WTC11 (cell line): ENCODE measurements around the gene ISLR. TPM values are rescaled to one million over a fixed set of nuclear protein-coding genes. Genes with fewer than 3 reads are reported as not detected.

ENCODE experiments used
- ATAC-seq: fragments of 200-7000 bp; cut with Tn5 transposase; 2 replicates; pipeline ENCODE4 v1.10.0; 2021; ENCODE audit warnings: mild to moderate bottlenecking, moderate library complexity
- CTCF ChIA-PET: fragments of 300-600 bp; sonication (Branson Sonifier 250); formaldehyde crosslinking; loops from one replicate; lab custom pipeline; 2021; ENCODE audit warnings: antibody characterized with exemption; lab: Charles Lee
- POLR2A ChIA-PET: fragments of 350-600 bp; sonication (Branson Sonifier 250); formaldehyde crosslinking; loops from one replicate; lab custom pipeline; 2021; ENCODE audit warnings: antibody characterized with exemption; lab: Charles Lee
- DNase-seq: peaks from one replicate; pipeline ENCODE4 v3.0.0; 2021; ENCODE audit warnings: low spot score
- H3K27ac Mint-ChIP-seq: 2 replicates; pipeline ENCODE4 v1.8.0; 2021; ENCODE audit warnings: mixed read lengths
- H3K27me3 Mint-ChIP-seq: 2 replicates; pipeline ENCODE4 v1.8.0; 2021; ENCODE audit warnings: low read depth, mild to moderate bottlenecking, moderate library complexity, mixed read lengths
- H3K36me3 Mint-ChIP-seq: 2 replicates; pipeline ENCODE4 v1.8.0; 2021; ENCODE audit warnings: mixed read lengths
- H3K4me1 Mint-ChIP-seq: 2 replicates; pipeline ENCODE4 v1.8.0; 2022; ENCODE audit warnings: mixed read lengths
- H3K4me3 Mint-ChIP-seq: 2 replicates; pipeline ENCODE4 v1.8.0; 2021; ENCODE audit warnings: mild to moderate bottlenecking, moderate library complexity, mixed read lengths
- H3K9me3 Mint-ChIP-seq: 2 replicates; pipeline ENCODE4 v1.8.0; 2021; ENCODE audit warnings: mixed read lengths
- ESRRA ChIP-seq: sonication (generic); formaldehyde crosslinking; IDR thresholded peaks from 2 replicates; pipeline ENCODE4 v1.8.1; 2022; ENCODE audit warnings: mild to moderate bottlenecking, missing genetic modification reagents, borderline replicate concordance
- GABPB1 ChIP-seq: sonication (generic); formaldehyde crosslinking; IDR thresholded peaks from 2 replicates; pipeline ENCODE4 v1.8.1; 2023; ENCODE audit warnings: mild to moderate bottlenecking, missing genetic modification reagents
- NFYB ChIP-seq: sonication (generic); formaldehyde crosslinking; conservative IDR thresholded peaks from 2 replicates; pipeline ENCODE4 v1.8.0; 2022; ENCODE audit warnings: low read depth, missing genetic modification reagents
- SMAD4 ChIP-seq: sonication (generic); formaldehyde crosslinking; IDR thresholded peaks from 2 replicates; pipeline ENCODE4 v1.8.0; 2022; ENCODE audit warnings: mild to moderate bottlenecking, missing genetic modification reagents
- TP53 ChIP-seq: sonication (generic); formaldehyde crosslinking; IDR thresholded peaks from 2 replicates; pipeline ENCODE4 v1.8.1; 2023; ENCODE audit warnings: mild to moderate bottlenecking, missing genetic modification reagents
- ZNF219 ChIP-seq: sonication (generic); formaldehyde crosslinking; IDR thresholded peaks from 2 replicates; pipeline ENCODE4 v1.8.0; 2023; ENCODE audit warnings: missing genetic modification reagents, mild to moderate bottlenecking, borderline replicate concordance
- ZNF317 ChIP-seq: sonication (generic); formaldehyde crosslinking; IDR thresholded peaks from 2 replicates; pipeline ENCODE4 v1.8.1; 2023; ENCODE audit warnings: low read depth, mild to moderate bottlenecking, moderate library complexity, missing genetic modification reagents, borderline replicate concordance
- total RNA-seq: library from RNA; stranded (reverse); gene quantifications from 3 replicates; pipeline ENCODE4 v1.2.3, GENCODE V29; 2021
- TF ChIP-seq, protein P1 (sequence below): sonication (generic); formaldehyde crosslinking; IDR thresholded peaks from 2 replicates; pipeline ENCODE4 v1.8.1; 2022; ENCODE audit warnings: mild to moderate bottlenecking, missing genetic modification reagents, moderate library complexity, borderline replicate concordance
- TF ChIP-seq, protein P2 (sequence below): sonication (generic); formaldehyde crosslinking; IDR thresholded peaks from 2 replicates; pipeline ENCODE4 v1.8.1; 2023; ENCODE audit warnings: mild to moderate bottlenecking, missing genetic modification reagents, moderate library complexity
- TF ChIP-seq, protein P3 (sequence below): sonication (generic); formaldehyde crosslinking; IDR thresholded peaks from 2 replicates; pipeline ENCODE4 v1.8.0; 2022; ENCODE audit warnings: mild to moderate bottlenecking, missing genetic modification reagents
- TF ChIP-seq, protein P4 (sequence below): fragments of 250-450 bp; sonication (Bioruptor Pico); IDR thresholded peaks from 2 replicates; pipeline ENCODE4 v1.9.0; 2021; ENCODE audit warnings: moderate library complexity, mild to moderate bottlenecking, inconsistent platforms, borderline replicate concordance
- TF ChIP-seq, protein P5 (sequence below): sonication (generic); formaldehyde crosslinking; IDR thresholded peaks from 2 replicates; pipeline ENCODE4 v1.8.1; 2023; ENCODE audit warnings: mild to moderate bottlenecking, moderate library complexity, missing genetic modification reagents

Gene ISLR
- total RNA-seq, 1 experiment from 2014 or later = 0.63 TPM

DNA sequence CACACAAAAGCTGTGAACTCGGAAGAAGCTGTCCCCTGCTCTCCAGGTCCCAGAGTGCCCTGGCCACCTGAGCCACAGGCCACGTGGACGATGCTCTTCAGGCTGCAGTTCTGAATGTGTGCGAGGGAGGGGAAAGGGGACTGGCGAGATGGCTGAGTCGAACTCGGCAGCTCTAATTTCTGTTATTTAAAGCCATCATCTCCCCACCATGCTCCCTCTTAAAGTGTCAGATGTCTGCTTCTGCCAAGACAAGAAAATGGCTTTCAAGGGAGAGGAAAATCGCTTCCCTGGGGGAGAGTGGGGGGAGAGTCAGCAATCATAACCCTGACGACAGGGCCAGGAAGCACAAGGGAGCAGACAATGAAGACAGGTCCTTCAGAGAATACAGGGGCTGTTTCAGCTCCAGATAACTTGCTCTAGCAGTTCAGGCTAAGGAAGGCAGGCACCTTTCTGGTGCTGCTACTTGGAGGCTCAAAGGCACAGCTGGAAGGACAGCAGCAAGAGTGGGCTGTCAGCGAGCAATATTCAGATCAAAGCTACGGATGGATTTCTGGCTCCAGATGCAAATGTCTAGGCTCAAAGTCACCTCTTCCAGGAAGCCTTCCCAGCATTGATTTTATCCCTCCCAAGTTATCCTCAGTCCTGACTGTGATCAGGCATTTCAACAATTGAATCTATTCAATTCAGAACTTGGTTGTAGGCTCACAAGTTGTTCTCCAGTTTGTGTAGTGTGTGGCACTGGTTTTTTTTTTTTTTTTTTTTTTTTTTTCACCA, 47.2 kb downstream of the ISLR start (continued):
- TF ChIP-seq ZNF219 (CRISPR knock-in tag) = no peak

DNA sequence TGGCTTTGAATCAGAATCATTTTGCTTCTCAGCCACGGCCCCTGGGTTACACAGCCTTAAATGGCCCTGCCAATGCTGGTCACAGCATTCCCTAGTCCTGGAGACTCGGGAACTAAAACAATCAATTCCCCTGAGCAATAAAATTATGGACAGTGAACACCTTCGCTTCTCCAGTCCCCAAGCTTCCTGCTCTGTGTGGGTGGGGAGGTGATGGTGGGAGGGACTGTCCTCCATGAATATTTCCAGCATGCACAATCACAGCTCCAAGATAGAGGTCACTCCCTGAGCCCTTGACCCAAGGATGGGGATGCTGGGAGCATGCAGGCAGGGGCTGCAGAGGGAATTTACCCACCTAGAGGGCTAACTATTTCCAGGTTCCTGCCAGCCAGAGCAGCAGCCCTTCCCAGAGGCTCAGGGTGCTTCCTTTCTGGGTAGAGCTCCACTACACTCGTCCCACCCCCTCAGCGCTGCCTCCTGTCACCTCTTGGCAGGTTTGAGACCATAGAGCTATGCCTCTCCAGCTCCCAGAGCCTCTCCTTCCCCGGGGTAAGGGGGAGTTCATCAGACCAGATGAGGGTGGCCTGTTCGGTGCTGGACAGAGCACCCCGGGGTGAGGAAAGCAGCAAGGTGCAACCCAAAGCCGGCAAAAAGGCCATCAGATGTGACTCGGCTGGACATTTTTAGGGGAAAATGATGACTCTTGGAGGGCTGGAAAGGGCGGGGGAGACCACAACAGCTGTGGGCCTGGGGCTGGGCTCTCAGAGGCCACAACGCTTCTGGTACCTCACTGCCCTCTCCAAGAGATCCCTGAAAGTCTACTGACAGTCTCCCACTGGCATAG, 48.1 kb downstream of the ISLR start:
- no peaks in the 10 kb centered on the region for H3K36me3 Mint-ChIP-seq
- no peak overlapping the region; the same call in 1 of the 2 replicates for H3K4me3 Mint-ChIP-seq
- ChIA-PET POLR2A (interaction anchor here (0.5 kb wide), 1 partner anchor 34 kb away, joined by 5 read pairs; no protein-coding TSS in a partner anchor), CTCF (interaction anchor here (1.1 to 5.5 kb wide), 15 partner anchors 13 to 249 kb away, joined by 3 to 53 read pairs (median 7); partner anchors contain the start of genes ISLR2 and STRA6)
- H3K27me3 Mint-ChIP-seq = peaks cover 89% of the 10 kb centered on the region
- H3K4me1 Mint-ChIP-seq = peaks cover 54% of the 10 kb centered on the region
- no peak for DNase-seq
- no peak for TF ChIP-seq GABPB1 (CRISPR knock-in tag)
- no peaks in the 10 kb centered on the region for H3K9me3 Mint-ChIP-seq
- ATAC-seq = peak; percentile 7
- H3K27ac Mint-ChIP-seq = no peak overlapping the region

DNA sequence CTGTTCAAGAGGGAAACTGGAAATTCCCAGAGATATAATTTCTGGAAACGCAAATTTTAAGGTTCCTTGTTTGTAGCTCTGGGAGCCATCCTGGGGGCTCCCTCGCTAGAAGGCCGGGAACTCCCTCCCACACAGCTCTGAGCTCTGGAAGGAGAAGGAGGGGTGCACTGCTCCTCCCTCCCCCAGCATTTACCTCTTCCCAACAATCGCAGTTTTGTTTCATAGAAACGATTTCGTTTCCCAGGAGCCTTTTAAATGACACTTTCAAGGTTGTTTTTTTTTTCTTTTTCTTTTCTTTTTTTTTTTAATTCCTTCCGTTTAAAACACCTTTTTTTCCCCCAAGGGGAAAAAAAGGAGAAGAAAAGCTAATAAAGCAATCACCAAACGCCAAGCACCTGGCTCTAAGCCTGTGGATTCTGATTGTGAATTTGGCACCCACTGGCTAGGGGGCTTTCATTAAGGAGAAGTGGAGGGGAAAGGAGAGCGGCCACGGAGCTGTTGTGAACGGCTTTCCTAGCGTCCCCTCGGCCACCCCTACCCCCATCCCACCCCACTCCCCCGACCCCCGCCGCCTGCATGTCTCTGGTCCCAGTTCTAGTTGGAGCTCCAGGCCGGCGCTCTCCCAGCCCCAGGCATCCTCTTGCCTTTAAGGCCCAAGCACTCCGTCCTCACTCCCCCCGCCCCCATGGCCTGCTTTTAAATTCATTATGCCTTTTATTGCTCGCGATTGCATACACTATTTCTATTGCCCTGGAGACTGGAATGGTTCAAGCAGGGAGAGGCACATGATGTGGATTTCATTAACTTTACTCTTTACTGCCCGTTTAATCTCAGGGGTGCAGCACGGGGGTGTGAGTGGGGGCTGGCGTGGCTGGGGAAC, 49.0 kb downstream of the ISLR start:
- Mint-ChIP-seq H3K36me3 (no peaks in the 10 kb centered on the region), H3K9me3 (no peaks in the 10 kb centered on the region), H3K27ac (no peak overlapping the region), H3K27me3 (peaks cover 90% of the 10 kb centered on the region), H3K4me1 (peaks cover 54% of the 10 kb centered on the region), H3K4me3 (peak overlapping the region; percentile 49)
- DNase-seq (no peak), ATAC-seq (no peak)
- no peak for TF ChIP-seq ZNF219 (CRISPR knock-in tag)
- TF ChIP-seq, protein P1, sequence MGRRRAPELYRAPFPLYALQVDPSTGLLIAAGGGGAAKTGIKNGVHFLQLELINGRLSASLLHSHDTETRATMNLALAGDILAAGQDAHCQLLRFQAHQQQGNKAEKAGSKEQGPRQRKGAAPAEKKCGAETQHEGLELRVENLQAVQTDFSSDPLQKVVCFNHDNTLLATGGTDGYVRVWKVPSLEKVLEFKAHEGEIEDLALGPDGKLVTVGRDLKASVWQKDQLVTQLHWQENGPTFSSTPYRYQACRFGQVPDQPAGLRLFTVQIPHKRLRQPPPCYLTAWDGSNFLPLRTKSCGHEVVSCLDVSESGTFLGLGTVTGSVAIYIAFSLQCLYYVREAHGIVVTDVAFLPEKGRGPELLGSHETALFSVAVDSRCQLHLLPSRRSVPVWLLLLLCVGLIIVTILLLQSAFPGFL (CRISPR knock-in tag) = no peak
- TF ChIP-seq, protein P2, sequence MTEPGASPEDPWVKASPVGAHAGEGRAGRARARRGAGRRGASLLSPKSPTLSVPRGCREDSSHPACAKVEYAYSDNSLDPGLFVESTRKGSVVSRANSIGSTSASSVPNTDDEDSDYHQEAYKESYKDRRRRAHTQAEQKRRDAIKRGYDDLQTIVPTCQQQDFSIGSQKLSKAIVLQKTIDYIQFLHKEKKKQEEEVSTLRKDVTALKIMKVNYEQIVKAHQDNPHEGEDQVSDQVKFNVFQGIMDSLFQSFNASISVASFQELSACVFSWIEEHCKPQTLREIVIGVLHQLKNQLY (CRISPR knock-in tag) = no peak
- TF ChIP-seq ZNF317 (CRISPR knock-in tag) = no peak
- TF ChIP-seq TP53 (CRISPR knock-in tag) = no peak
- no peak for TF ChIP-seq NFYB (CRISPR knock-in tag)
- TF ChIP-seq, protein P3, sequence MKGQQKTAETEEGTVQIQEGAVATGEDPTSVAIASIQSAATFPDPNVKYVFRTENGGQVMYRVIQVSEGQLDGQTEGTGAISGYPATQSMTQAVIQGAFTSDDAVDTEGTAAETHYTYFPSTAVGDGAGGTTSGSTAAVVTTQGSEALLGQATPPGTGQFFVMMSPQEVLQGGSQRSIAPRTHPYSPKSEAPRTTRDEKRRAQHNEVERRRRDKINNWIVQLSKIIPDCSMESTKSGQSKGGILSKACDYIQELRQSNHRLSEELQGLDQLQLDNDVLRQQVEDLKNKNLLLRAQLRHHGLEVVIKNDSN (CRISPR knock-in tag) = no peak
- TF ChIP-seq SMAD4 (CRISPR knock-in tag) = no peak
- ChIA-PET CTCF (interaction anchor here (0.6 to 5.5 kb wide), 20 partner anchors 10 to 250 kb away, joined by 3 to 53 read pairs (median 6); partner anchors contain the start of genes ISLR2 and STRA6), POLR2A (interaction anchor here (0.7 kb wide), 1 partner anchor 260 kb away, joined by 3 read pairs; no protein-coding TSS in a partner anchor)

DNA sequence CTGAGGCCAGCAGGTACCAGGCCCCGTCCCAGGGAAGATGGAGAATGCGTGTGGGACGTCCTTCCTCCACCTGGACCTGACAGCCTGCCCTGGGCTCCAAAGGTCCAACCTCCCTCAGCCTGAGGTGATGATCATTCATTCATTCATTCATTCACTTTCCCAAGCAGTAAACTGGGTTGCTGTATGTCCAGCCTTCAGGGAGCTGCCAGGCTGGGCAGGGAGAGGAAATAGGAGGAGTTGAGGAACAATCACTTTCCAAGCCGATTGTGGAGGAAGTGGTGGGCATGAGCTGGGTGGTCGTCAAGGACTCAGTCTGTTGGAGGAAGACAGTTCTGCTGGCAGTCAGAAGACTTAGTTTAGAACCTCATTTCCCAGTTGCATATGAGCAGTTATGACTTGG, 52.4 kb downstream of the ISLR start:
- TF ChIP-seq, protein P4, sequence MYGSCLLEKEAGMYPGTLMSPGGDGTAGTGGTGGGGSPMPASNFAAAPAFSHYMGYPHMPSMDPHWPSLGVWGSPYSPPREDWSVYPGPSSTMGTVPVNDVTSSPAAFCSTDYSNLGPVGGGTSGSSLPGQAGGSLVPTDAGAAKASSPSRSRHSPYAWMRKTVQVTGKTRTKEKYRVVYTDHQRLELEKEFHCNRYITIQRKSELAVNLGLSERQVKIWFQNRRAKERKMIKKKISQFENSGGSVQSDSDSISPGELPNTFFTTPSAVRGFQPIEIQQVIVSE = no peak
- TF ChIP-seq, protein P5, sequence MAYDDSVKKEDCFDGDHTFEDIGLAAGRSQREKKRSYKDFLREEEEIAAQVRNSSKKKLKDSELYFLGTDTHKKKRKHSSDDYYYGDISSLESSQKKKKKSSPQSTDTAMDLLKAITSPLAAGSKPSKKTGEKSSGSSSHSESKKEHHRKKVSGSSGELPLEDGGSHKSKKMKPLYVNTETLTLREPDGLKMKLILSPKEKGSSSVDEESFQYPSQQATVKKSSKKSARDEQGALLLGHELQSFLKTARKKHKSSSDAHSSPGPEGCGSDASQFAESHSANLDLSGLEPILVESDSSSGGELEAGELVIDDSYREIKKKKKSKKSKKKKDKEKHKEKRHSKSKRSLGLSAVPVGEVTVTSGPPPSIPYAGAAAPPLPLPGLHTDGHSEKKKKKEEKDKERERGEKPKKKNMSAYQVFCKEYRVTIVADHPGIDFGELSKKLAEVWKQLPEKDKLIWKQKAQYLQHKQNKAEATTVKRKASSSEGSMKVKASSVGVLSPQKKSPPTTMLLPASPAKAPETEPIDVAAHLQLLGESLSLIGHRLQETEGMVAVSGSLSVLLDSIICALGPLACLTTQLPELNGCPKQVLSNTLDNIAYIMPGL (CRISPR knock-in tag) = no peak
- no peak for TF ChIP-seq ESRRA
- no peak overlapping the region for H3K4me3 Mint-ChIP-seq
- H3K27me3 Mint-ChIP-seq = peaks cover 83% of the 10 kb centered on the region
- no peaks in the 10 kb centered on the region for H3K9me3 Mint-ChIP-seq
- DNase-seq (no peak), ATAC-seq (no peak)
- H3K36me3 Mint-ChIP-seq = no peaks in the 10 kb centered on the region
- ChIA-PET POLR2A (interaction anchor here (0.6 kb wide), 1 partner anchor 65 kb away, joined by 3 read pairs; no protein-coding TSS in a partner anchor), CTCF (interaction anchor here (1.4 to 3.7 kb wide), 2 partner anchors 82 to 84 kb away, joined by 3 to 17 read pairs; no protein-coding TSS in a partner anchor)
- H3K27ac Mint-ChIP-seq = no peak overlapping the region
- H3K4me1 Mint-ChIP-seq = peaks cover 53% of the 10 kb centered on the region
